Stimulated activated naive CD8-positive, alpha-beta T cell treated with anti-CD3 and anti-CD28 coated beads, Interleukin-15, Interleukin-2, amounts not matched to agents 100 U/mL and 50 U/mL, for 24 hours (primary cell): ENCODE data around the gene KIAA0319L.
"Not testable (repeated sequence)": the region's sequence is repeated elsewhere in the genome, so short reads cannot be mapped to it uniquely, and the experiment has no call there.

Experiments
- ATAC-seq: fragments of 150-1000 bp; cut with Tn5 transposase; one replicate; pipeline ENCODE4 v1.10.0; 2021
- DNase-seq: peaks from one replicate; pipeline ENCODE4 v3.0.0; 2021

Gene KIAA0319L

DNA sequence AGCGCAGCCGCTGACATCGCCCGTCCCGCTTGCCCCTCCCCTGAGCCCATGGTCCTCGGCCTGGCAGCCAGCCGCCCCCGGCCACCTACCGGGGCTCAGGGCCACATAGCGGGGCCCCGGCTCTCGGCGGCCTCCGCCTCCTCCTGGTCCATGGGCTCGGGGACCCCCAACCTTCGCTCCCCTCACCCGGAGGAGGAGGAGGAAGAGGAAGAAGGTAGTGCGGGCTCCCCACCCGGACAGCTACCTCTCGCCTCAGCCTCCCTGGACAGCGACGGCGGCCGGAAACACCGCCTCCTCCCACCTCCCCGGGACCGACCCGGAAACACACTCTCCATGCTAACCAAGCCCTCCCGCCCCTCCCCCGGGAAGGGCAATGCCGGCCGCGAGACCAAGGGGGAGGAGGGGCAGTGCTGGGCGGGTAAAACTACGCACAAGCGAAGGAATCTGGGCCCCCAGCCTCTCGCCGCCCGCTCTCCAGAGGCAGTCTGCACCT, at the start of gene KIAA0319L:
Gene KIAA0319L (minus strand): TSS at position 286 of the 493 bp plus-strand sequence. CDS start 2,912 bp downstream, outside the sequence.
- DNase-seq: peak; percentile 83
- peak; percentile 78 for ATAC-seq

- ATAC-seq (no peak), DNase-seq (no peak)
Observed at GRCh38 chr1:35605867-35606182, 48.6 kb upstream of the KIAA0319L start.

- DNase-seq (no peak), ATAC-seq (no peak)
Observed at GRCh38 chr1:35605071-35605866, 48.1 kb upstream of the KIAA0319L start.

DNA sequence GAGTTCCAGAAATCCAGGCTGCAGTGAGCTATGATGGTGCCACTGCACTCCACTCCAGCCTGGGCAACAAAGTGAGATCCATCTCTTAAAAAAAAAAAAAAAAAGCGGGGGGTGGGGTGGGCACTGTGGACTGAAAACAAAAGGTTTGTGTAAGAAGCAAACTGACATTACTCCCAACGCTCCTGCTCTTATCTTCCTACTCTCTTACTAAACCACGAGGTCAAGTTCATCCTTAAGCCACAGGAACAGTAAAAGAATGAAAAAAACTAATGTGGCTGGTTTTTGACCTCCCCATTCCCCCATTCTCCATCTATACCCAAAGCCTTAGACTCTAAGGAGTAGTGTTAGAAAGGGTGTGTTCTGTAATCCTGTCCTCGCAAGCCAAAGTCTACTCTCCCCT, 46.7 kb upstream of the KIAA0319L start:
- DNase-seq (no peak), ATAC-seq (no peak)

GRCh38 chr1:35603468-35603867, 46.3 kb upstream of the KIAA0319L start:
- DNase-seq (no peak), ATAC-seq (no peak)

- ATAC-seq (no peak), DNase-seq (no peak)
Observed at GRCh38 chr1:35600593-35600992, 43.4 kb upstream of the KIAA0319L start.

DNA sequence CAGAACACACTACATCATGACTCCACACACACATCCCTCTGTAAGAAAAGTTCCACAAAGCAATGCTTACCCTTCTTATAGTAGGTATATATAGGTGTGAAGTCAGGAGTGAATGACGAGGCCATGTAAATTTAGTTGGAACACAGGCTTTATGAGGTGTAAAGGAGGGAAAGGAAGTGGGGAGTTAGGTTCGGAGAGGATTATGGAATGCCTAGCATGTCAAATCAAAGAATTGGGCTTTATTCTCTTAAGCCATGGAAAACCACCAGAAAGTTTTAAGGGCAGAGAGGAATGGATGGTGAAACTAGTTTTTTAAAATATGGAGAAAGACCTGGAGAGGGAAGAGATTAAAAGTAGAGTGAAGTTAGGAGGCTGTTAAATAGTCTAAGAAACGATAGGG, 42.2 kb upstream of the KIAA0319L start:
- no peak for ATAC-seq
- DNase-seq: no peak

GRCh38 chr1:35598895-35599294, 41.7 kb upstream of the KIAA0319L start:
- ATAC-seq: no peak
- no peak for DNase-seq

- DNase-seq: no peak
- no peak for ATAC-seq
Observed at GRCh38 chr1:35597870-35598269, 40.7 kb upstream of the KIAA0319L start.

DNA sequence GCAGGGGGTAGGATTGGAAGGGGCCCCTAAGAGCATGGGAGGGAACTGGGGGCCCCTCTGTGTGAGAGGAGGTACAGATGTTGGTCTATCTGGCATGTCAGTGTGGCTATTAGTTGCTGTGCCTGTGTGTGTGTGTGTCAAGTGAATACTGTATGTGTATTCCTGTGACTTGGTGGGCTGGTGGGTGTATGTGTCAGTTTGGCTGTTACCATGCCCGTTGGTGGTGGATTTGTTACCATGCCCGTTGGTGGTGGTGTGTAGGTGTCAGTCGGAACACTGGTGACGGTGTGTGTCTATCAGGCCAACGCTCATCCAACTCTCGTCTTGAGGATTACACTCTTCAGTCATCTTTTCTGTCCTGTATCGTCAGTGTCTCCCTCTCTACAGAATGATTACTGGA, 38.5 kb upstream of the KIAA0319L start:
- ATAC-seq: no peak
- DNase-seq: no peak

- ATAC-seq: no peak
- DNase-seq: no peak
Observed at GRCh38 chr1:35594005-35594760, 37.0 kb upstream of the KIAA0319L start.

DNA sequence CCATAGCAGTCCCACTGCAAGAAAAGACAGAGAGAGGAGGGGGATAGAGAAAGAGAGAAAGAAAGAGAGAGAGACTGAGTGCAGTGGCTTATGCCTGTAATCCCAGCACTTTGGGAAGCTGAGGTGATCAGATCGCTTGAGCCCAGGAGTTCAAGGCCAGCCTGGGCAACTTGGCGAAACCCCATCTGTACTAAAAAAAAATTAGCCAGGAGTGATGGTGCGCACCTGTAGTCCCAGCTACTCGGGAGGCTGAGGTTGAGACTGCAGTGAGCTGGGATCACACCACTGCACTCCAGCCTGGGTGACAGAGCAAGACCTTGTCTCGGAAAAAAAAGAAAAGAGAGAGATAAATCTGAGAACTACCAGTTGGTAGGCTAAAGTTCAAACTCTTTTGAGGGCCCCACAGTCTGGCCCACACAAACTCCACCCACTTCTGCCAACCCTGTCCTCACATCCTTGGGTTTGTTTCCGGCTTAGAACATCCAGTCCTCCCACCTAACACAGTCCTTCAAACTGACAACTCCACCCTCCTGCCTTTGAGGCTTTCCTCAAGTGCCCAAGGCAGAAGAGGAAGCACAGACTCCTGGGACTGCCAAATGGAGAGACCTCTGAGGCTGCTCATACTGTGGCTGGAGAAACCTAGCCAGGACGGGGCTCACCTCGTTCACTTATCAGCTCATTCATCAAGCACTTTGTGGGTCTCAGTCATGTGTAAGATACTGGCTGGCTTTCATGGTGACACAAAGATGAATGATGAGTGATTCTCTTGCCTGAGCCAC, 36.0 kb upstream of the KIAA0319L start:
- DNase-seq (no peak), ATAC-seq (peak; percentile 45)

- no peak for DNase-seq
Observed at GRCh38 chr1:35591211-35591610, 34.0 kb upstream of the KIAA0319L start.

GRCh38 chr1:35590476-35591040, 33.4 kb upstream of the KIAA0319L start:
- DNase-seq (no peak), ATAC-seq (no peak)

More at GRCh38 chr1:35591211-35591610, 34.0 kb upstream of the KIAA0319L start:
- ATAC-seq: no peak

DNA sequence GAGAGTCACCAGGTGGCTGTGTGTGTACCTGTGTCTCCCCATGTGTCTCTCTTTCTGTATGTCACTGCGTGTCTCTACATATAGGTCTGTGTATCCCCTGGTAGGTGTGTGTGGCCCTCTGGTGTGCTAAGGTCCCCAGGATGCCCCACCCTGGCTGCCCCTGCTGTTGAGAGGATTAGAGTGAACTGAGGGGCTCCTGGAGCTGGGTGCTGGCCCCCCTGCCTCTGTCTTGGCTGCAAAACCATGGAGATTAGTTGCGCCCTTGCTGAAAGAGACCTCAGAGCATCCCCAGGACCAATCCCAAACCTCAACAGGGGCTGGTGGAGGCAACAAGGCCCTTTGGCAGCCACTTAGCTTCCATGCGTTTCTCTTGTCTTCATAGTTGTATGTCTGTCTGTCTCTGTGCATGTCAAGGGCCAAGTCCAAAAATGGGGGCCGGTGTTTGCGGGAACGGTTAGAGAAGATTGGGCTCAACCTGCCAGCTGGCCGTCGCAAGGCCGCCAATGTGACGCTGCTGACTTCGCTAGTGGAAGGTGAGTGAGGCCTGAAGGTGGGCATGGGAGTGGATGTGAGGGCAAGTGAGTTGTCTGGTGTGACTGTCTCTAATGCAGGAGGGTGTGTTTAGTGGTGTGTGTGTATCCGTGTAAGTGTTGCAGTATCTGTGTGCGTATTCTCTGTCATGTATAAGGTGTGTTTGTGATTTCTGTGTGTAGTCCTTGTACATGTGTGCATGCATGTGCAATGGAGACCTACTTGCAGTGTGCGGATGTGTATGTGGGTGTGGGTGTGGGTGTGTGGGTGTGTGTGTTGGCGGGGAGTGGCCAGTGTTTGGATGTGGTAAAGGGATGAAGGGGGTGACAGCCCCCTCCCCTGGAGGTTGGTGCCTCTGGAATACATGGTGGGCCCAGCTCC, 32.6 kb upstream of the KIAA0319L start:
- ATAC-seq (no peak), DNase-seq (no peak)

- DNase-seq (no peak), ATAC-seq (no peak)
Observed at GRCh38 chr1:35588197-35588910, 31.2 kb upstream of the KIAA0319L start.

DNA sequence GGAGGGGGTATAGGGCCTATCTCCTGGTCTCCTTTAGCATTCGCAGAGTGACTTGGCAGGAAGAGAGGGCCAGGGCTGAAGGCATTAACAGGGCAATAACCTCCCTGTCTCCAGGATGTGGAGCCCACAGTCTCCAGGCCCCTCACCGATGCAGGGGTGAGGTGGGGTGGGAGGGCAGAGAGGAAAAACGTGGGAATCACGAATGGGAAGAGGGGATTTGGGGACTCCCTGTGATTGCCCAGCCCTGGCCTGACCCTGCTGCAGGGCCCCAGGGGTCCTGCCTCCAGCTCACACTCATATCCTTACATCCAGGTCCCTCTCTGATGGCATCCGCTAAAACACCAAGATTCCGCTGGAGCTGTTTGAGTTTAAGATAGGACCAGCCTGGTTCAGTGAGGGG, 30.5 kb upstream of the KIAA0319L start:
- no peak for DNase-seq
- no peak for ATAC-seq

DNA sequence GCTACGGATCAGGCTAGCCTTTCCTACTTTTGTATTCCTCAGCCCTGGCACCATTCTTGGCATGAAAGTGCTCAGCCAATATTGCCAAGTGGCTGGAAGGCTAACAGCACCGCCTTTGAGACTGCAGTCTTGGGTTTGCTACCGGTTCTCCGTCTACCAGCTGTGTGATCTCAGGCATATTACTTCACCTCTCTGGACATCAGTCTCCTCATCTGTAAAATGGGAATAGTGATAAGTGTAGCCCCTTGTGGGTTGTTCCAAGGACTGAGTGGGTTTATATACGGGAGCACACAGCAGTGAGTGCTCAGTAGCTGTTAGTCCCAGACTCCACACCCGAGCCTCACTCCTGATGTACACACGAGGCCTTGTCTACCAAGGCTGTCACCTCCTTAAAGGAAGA, 29.6 kb upstream of the KIAA0319L start:
- no peak for ATAC-seq
- no peak for DNase-seq

GRCh38 chr1:35585805-35586204, 28.6 kb upstream of the KIAA0319L start:
- not testable (repeated sequence) for ATAC-seq, DNase-seq

- DNase-seq (no peak), ATAC-seq (no peak)
Observed at GRCh38 chr1:35585281-35585680, 28.1 kb upstream of the KIAA0319L start.
